ENCODE data around the gene RBP3.
A peak's percentile ranks its signal among the peaks of the same experiment; 100 is the strongest.

The RBP3 gene

DNA sequence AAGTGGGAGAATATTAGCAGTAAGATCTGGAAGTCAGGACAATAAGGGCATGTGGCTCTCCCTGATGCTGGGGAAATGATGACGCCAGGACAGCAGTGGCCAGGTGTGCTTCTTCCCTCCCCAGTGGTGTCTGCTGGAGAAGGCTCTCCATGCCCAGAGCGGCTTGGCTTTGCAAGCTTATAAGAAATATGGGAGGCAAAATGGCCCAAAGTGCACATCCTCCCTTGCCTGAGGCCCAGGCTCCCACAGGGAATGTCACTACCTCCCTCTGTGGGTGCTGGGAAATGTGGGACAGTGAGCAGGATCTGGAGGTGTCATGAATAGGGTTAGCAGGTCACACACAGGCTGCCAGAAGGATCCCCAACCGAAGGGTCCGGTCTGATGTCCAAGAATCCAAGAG, 53.0 kb downstream of the RBP3 start:
- no peaks in the 10 kb centered on the region for H3K4me1 ChIP-seq (ENCODE audit: control insufficient read depth, insufficient read depth, low read length)

DNA sequence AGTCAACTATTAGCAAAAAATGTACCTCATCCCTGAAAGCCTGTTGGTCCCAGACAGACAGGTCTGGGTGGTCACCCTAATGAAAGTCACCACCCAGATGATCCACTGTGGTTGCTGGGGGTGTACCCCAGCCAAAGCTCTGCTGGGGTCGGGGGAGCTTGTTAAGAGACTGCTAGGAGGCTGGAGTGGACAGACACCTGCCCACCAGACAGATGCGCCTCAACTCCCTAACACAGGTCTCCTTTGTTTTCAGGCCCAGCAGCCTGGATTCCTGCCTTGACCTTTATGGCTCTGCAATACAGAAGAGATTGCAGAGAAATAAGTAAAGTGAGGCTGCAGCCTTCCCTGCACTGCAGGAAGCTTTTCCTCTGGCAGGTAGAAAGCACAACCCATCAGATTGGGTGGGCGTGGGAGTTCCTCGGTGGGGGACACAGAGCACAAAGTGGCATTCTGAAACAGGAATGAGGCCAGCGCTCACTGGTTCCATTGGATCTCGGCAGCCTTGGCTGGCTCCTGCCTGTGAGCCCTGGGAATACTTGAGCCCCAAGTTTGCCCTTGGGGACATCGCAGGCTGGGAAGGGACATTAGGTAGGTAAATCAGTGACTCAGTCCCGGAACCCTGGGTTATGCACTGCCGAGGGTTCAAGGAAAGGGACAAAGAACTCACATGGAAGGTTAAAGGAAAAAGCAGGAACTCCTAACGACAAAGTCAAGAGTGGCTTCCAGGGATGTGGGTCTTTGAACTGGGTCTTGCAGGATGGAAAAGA, 53.9 kb downstream of the RBP3 start:
- Histone ChIP-seq H3K4me3 (ENCODE audit: low read depth, low read length) (no peak overlapping the region), H3K36me3 (ENCODE audit: control insufficient read depth in 2 of 2, insufficient read depth in 1 of 2, low read length in 2 of 2) (no peaks in the 10 kb centered on the region), H3K9me3 (ENCODE audit: control insufficient read depth, insufficient read depth, low read depth, low read length) (no peaks in the 10 kb centered on the region), H3K27ac (ENCODE audit: extremely low read depth, low read depth, low read length) (no peak overlapping the region), H3K4me1 (ENCODE audit: control insufficient read depth, insufficient read depth, low read length) (no peaks in the 10 kb centered on the region)
- POLR2A ChIA-PET, result interaction anchor here (3.4 kb wide), 1 partner anchor 18 kb away, joined by 14 read pairs; the partner anchor contains the start of gene ZNF488
- CTCF ChIA-PET, result interaction anchor here (0.6 to 1.4 kb wide), 2 partner anchors 10 to 29 kb away, joined by 3 to 7 read pairs; no protein-coding TSS in a partner anchor
- no peak for TF ChIP-seq ZFP69B (tag by site-specific recombination; IDR thresholded peaks at IDR 0.05)
- TF ChIP-seq MYNN (tag by site-specific recombination; IDR thresholded peaks at IDR 0.05; ENCODE audit: borderline replicate concordance), result no peak
- TF ChIP-seq, protein P1, sequence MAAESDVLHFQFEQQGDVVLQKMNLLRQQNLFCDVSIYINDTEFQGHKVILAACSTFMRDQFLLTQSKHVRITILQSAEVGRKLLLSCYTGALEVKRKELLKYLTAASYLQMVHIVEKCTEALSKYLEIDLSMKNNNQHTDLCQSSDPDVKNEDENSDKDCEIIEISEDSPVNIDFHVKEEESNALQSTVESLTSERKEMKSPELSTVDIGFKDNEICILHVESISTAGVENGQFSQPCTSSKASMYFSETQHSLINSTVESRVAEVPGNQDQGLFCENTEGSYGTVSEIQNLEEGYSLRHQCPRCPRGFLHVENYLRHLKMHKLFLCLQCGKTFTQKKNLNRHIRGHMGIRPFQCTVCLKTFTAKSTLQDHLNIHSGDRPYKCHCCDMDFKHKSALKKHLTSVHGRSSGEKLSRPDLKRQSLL (tag by site-specific recombination; IDR thresholded peaks at IDR 0.05), result no peak
- TF ChIP-seq SP3 (tag by site-specific recombination; IDR thresholded peaks at IDR 0.05), result no peak
- no peak for TF ChIP-seq ZNF350 (tag by site-specific recombination; IDR thresholded peaks at IDR 0.05)
- TF ChIP-seq, protein P2, sequence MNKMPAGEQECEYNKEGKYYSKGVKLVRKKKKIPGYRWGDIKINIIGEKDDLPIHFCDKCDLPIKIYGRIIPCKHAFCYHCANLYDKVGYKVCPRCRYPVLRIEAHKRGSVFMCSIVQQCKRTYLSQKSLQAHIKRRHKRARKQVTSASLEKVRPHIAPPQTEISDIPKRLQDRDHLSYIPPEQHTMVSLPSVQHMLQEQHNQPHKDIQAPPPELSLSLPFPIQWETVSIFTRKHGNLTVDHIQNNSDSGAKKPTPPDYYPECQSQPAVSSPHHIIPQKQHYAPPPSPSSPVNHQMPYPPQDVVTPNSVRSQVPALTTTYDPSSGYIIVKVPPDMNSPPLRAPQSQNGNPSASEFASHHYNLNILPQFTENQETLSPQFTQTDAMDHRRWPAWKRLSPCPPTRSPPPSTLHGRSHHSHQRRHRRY (tag by site-specific recombination; IDR thresholded peaks at IDR 0.05), result no peak
- no peak for TF ChIP-seq ZNF394 (tag by site-specific recombination; IDR thresholded peaks at IDR 0.05; ENCODE audit: borderline replicate concordance)
- no peak for TF ChIP-seq ZNF266 (tag by site-specific recombination; IDR thresholded peaks at IDR 0.05; ENCODE audit: low read depth)
- no peak for TF ChIP-seq IKZF3 (tag by site-specific recombination; IDR thresholded peaks at IDR 0.05)

More for the DNA sequence above, 53.0 kb downstream of the RBP3 start:
- CTCF ChIA-PET, result no interaction called here
- H3K36me3 ChIP-seq (ENCODE audit: control insufficient read depth in 2 of 2, insufficient read depth in 1 of 2, low read length in 2 of 2), result no peaks in the 10 kb centered on the region
- TF ChIP-seq, protein P3, sequence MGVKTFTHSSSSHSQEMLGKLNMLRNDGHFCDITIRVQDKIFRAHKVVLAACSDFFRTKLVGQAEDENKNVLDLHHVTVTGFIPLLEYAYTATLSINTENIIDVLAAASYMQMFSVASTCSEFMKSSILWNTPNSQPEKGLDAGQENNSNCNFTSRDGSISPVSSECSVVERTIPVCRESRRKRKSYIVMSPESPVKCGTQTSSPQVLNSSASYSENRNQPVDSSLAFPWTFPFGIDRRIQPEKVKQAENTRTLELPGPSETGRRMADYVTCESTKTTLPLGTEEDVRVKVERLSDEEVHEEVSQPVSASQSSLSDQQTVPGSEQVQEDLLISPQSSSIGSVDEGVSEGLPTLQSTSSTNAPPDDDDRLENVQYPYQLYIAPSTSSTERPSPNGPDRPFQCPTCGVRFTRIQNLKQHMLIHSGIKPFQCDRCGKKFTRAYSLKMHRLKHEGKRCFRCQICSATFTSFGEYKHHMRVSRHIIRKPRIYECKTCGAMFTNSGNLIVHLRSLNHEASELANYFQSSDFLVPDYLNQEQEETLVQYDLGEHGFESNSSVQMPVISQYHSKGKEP (tag by site-specific recombination; IDR thresholded peaks at IDR 0.05), result no peak
- TF ChIP-seq, protein P4, sequence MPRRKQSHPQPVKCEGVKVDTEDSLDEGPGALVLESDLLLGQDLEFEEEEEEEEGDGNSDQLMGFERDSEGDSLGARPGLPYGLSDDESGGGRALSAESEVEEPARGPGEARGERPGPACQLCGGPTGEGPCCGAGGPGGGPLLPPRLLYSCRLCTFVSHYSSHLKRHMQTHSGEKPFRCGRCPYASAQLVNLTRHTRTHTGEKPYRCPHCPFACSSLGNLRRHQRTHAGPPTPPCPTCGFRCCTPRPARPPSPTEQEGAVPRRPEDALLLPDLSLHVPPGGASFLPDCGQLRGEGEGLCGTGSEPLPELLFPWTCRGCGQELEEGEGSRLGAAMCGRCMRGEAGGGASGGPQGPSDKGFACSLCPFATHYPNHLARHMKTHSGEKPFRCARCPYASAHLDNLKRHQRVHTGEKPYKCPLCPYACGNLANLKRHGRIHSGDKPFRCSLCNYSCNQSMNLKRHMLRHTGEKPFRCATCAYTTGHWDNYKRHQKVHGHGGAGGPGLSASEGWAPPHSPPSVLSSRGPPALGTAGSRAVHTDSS (tag by site-specific recombination; IDR thresholded peaks at IDR 0.05), result no peak
- no peak overlapping the region for H3K4me3 ChIP-seq (ENCODE audit: low read depth, low read length)
- H3K9me3 ChIP-seq (ENCODE audit: control insufficient read depth, insufficient read depth, low read depth, low read length), result no peaks in the 10 kb centered on the region
- POLR2A ChIA-PET, result no interaction called here
- no peak overlapping the region for H3K27ac ChIP-seq (ENCODE audit: extremely low read depth, low read depth, low read length)

DNA sequence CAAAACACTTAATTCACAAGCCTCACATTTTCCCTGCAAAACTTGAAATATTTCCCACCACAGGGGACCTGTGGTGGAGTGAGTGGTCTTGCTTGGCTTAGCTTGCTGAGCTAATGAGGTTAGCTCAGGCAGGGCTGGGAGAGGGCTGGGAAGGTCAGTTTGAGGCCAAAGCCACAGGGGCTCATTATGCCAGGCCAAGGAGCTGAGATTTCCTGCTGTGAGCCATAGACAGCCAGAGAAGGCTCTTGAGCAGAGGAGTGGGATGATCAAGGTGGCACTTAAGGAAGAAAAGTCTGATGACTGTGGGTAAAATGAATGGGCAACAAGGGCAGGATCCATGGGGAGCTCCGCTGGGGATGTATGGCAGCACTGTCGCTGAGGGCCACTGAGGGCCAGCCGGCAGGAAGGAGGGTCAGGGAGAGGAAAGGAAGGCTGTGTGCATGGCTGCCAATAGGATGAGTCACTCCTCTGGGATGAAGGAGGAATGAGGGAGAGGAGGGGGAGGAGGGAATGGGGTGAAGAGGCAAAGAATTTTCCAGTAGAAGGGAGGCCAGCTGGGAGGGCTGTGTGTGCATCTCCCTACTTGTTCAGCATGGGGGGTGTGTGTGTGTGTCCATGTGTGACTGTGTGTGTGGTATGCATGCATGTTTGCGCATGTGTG, 54.6 kb downstream of the RBP3 start:
- H3K27ac ChIP-seq (ENCODE audit: extremely low read depth, low read depth, low read length), result no peak overlapping the region
- ChIA-PET CTCF (interaction anchor here (0.6 to 1.6 kb wide), 3 partner anchors 11 to 36 kb away, joined by 3 to 7 read pairs (median 4); no protein-coding TSS in a partner anchor), POLR2A (interaction anchor here (3.4 kb wide), 1 partner anchor 18 kb away, joined by 14 read pairs; the partner anchor contains the start of gene ZNF488)
- H3K4me1 ChIP-seq (ENCODE audit: control insufficient read depth, insufficient read depth, low read length), result no peaks in the 10 kb centered on the region
- H3K9me3 ChIP-seq (ENCODE audit: control insufficient read depth, insufficient read depth, low read depth, low read length), result no peaks in the 10 kb centered on the region
- no peak overlapping the region for H3K4me3 ChIP-seq (ENCODE audit: low read depth, low read length)
- H3K36me3 ChIP-seq (ENCODE audit: control insufficient read depth in 2 of 2, insufficient read depth in 1 of 2, low read length in 2 of 2), result no peaks in the 10 kb centered on the region
- TF ChIP-seq ZNF114 (tag by site-specific recombination; IDR thresholded peaks at IDR 0.05) (no peak), SP3 (tag by site-specific recombination; IDR thresholded peaks at IDR 0.05) (no peak), ZNF626 (tag by site-specific recombination; IDR thresholded peaks at IDR 0.05) (no peak), ZNF335 (tag by site-specific recombination; conservative IDR thresholded peaks at IDR 0.05) (peak; percentile 33; the same call in 1 of the 2 replicates), ZNF10 (tag by site-specific recombination; IDR thresholded peaks at IDR 0.05) (no peak), ZNF341 (tag by site-specific recombination; IDR thresholded peaks at IDR 0.05; ENCODE audit: low read depth) (no peak), ZNF292 (tag by site-specific recombination; IDR thresholded peaks at IDR 0.05; ENCODE audit: borderline replicate concordance, low read depth) (no peak), ZNF623 (tag by site-specific recombination; IDR thresholded peaks at IDR 0.05) (no peak), ZNF529 (tag by site-specific recombination; IDR thresholded peaks at IDR 0.05; ENCODE audit: insufficient replicate concordance) (no peak), ZFHX2 (tag by site-specific recombination; conservative IDR thresholded peaks at IDR 0.05) (0 out of 2 replicates have a peak, but pooled peaks have one; percentile 17)
- TF ChIP-seq, protein P5, sequence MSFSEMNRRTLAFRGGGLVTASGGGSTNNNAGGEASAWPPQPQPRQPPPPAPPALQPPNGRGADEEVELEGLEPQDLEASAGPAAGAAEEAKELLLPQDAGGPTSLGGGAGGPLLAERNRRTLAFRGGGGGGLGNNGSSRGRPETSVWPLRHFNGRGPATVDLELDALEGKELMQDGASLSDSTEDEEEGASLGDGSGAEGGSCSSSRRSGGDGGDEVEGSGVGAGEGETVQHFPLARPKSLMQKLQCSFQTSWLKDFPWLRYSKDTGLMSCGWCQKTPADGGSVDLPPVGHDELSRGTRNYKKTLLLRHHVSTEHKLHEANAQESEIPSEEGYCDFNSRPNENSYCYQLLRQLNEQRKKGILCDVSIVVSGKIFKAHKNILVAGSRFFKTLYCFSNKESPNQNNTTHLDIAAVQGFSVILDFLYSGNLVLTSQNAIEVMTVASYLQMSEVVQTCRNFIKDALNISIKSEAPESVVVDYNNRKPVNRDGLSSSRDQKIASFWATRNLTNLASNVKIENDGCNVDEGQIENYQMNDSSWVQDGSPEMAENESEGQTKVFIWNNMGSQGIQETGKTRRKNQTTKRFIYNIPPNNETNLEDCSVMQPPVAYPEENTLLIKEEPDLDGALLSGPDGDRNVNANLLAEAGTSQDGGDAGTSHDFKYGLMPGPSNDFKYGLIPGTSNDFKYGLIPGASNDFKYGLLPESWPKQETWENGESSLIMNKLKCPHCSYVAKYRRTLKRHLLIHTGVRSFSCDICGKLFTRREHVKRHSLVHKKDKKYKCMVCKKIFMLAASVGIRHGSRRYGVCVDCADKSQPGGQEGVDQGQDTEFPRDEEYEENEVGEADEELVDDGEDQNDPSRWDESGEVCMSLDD (tag by site-specific recombination; IDR thresholded peaks at IDR 0.05), result 0 out of 2 replicates have a peak, but pooled peaks have one; percentile 24

Data from HEK293 (cell line).